Amniotic stem cell (primary cell): Measurements from ENCODE around the gene PLCB1.
"Not testable (repeated sequence)": the region's sequence is repeated elsewhere in the genome, so short reads cannot be mapped to it uniquely, and the experiment has no call there.

ENCODE experiments used
- DNase-seq: peaks from one replicate; lab custom pipeline; 2025; lab: John Stamatoyannopoulos, UW

PLCB1 gene

DNA sequence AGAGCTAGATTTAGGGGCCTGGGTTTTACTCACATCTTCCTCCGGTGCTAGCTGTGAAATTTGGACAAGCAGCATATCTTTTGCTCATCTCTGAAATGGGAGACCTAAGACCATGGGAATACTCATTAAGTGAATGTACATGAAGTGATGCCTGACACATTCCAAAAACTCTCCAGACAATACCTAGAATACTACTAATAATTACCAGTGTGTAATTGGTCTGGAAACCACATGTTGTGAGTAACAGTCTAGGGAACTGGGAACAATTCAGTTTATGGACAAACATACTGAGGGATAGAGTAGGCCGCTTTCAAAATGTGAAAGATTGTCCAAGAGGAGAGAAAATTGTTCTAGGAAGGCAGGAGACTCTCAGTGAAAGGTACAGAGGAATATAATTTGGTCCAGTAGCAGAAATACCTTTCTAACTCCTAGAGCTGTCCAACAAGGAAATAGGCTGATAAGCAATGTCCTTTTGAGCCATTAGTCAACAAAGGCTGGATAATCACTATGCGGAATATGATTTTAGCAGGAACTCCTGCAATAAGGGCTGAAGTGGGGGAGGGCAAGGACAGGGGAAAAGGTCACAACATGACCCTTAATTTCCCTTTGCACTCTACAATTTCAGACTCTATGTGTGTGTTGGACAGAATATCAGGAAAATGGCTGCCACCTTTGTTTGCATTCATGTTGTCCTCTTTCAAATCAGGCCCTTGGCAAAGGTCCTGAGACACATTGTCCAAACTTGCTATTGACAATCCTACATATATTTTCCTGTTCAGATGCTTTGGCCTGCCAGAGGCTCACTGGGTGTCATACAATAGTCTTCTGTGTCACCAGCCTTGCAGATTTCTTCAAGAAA is 315.4 kb downstream of the PLCB1 start:
- DNase-seq: no peak

DNA sequence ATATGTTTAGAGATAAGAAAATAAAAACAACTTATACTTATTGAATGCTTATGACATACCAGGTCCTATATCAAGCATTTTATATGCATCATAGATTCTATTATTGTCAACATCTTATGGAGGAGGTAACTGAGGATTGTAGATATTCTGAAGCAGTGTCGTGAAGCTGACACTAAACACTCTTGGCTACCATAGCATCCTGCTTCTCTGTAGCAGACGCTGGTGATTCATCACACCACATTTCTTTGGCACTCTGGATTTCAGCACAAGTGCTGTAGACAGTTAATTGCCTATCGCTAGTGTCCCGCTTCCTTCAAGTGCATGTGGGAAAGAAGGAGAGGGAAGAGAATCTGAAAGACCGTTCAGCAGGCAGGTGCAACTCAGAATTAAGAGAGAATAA is 317.1 kb downstream of the PLCB1 start:
- DNase-seq: no peak

DNA sequence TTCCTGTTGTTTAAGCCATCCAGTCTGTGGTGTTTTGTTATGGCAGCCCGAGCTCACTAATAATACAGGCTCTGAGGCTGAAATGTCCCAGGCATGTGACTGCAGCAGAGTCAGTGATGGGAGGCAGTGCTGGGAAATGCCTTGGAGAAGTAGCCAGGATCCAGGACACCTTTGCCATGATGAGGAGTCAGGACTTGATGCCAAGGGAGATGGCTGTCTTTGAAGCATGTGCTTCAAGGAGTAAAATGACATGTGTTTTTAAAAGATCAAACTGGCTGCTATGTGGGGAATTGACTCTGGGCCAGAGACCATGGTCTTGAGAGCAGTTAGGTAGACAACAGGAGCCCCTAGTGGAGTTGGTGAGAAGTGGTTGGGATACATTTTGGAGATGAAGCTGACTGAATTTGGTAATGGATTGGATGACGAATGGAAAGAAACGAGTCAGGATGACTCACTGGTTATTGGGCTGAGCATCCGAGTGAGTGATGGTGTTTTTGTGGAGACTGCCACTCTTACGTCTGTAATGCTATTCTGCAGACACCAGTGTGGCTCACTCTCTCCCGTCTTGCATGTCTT is 322.2 kb downstream of the PLCB1 start:
- peak; percentile 87 for DNase-seq

DNA sequence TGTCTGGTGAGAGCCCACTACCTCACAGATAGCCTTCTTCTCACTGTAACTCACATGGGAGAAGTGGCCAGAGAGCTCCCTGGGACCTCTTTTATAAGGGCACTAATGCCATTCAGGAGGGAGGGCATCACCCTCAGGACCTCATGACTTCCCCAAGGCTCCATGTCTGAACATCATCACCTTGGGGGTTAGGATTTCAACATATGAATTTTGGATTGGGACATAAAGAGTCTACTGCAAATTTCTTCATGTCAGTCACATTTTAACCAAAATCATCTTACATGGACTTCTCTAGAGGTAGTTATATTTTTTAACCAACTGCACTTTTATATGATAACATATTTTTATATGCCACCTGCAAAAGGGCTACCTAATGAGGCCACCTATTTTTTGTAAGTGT is 324.7 kb downstream of the PLCB1 start:
- no peak for DNase-seq

DNA sequence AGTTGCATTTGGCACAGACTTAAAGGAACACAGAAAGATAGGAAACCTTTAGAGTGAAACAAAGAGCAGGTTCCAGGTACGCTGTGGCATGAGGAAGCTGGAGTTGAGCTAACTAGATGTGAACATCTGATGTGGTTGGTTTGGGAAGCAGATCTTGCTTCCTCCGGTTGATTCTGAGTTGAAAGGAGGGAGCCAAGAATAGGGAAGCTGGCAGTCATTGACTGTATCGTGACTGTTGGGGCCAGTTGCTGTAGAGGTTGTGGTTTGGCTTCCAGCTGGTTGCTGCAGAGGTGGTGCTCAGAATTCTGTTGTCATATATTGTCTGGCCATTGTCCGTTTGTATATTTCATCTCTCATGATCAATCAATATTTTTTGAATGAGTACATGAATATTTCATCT is 325.9 kb downstream of the PLCB1 start:
- no peak for DNase-seq

DNA sequence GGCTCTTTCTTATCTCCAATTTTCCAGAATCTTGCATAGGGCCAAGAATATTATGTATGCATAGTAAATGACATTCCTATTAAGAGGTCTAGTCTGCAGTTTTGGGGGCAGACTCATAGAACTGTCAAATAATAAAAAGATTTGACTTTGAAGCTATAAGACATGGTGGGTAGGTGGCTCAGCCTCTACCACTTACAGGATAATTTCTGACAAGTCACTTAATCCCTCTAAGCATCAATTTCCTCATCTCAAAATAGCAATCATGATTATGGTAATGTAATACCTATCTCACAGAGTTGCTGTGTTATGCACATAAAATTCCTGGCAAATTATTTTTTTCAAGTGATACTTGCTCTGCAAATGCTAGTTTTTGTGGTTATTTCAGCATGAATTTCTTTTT is 329.1 kb downstream of the PLCB1 start:
- DNase-seq: no peak

DNA sequence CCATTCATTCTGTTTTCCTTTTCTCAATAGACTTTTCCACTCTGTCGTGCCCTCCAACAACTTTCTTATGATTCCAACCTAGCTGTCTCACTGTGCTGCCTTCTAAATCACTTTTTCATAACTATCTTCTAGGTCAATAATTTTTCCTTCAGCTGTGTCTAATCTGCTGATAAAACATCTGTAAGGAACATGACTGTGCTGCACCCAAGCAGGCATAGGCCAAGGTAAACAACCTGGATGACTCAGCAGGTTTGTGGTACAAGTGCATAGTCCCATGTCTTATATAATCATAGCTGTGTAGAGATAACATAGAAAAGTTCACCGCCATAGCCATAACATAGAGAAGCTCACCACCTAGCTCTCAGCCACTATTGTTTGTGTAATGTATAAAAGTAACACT is 332.3 kb downstream of the PLCB1 start:
- DNase-seq: no peak

DNA sequence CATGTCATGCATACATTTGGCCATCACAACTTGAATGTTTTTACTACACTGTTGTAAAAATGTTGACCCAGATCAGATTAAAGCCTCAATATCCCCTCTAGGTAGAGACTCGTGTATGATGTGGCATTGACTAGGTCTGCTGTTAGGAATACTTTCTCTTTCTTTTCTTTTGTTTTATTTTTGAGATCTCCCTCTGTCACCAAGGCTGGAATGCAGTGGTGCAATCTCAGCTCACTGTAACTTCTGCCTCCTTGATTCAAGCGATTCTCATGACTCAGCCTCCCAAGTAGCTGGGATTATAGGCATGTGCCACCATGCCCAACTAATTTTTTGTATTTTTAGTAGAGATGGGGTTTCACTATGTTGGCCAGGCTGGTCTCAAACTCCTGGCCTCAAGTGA is 334.7 kb downstream of the PLCB1 start:
- DNase-seq: not testable (repeated sequence)

DNA sequence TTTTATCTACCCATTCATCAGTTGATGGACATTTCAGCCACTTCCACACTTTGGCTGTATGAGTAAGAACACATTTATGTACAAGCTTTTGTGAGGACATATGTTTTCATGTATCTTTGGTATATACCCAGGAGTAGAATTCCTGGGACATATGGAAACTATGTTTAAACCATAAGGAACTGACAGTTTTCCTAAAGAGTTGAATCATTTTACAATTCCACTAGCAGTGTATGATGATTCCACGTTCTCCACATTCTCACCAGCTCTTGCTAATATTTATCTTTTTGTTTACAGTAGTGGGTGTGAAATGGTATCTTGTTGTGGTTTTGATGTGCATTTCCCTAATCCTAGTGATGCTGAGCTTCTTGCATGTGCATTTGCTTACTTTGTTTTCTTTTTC is 338.1 kb downstream of the PLCB1 start:
- no peak for DNase-seq

DNA sequence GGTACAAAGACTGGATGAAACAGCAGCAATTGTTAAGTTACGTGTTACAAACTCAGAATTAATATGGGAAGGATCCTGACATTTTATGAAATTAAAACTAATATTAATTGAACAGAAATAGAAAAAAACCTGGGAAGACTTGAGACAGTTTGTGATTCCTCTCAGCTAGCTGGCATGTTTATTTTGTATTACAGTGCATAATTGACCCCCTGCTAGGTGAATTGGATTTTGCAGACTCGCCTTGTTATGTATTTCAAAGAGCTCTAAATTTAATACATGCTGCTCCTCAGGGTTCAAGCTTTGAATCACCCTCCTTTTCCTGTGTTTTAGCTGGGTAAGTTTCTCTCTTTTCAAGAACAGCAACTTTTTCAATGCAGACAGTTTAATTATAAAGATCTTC is 339.4 kb downstream of the PLCB1 start:
- no peak for DNase-seq

DNA sequence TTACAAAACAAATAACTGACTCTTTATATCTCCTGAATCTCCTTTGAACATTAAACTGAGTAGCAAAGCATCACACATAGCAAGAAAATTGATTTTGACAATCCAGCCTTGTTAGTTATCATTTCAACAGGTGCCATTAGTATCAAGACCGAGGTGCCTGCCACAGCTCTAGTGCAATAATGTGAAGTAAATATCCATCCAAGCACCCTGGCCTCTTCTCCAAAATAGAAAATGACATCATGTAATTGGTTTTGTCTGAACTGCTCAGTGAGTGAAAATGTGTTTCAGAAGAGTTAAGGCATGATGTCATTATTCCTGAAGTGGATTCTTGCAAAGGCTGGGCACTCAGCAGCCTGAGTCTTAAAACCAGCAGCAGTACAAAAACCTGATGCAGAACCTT is 341.4 kb downstream of the PLCB1 start:
- no peak for DNase-seq

DNA sequence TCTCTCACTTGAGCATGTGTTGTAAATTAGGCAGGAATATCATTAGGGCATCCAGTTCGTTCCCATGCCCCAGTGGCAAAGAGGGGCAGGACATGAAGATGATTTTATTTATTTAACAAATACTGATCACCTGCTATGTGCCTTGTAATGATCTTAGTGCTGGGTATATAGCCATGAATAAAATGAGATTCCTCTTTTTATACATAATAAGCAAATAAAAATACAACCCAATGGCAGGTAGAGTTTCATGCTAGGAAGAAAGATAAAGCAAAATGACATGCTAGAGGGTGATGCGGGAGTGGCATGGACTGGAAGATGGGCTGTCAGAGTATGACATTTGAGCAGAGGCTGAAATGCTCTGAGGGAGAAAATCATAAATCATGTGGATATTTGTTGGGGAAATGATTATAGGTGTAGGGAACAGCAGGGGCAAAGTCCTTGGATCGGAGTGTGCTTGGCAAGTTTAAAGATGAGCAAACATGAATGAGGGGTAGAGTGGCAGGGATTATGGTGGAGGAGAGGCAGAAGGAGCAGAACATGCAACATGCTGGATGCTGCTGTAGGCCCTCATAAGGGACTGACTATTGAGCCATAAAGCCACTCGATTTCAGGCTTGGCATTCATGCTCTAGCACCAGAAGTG is 342.1 kb downstream of the PLCB1 start:
- no peak for DNase-seq

DNA sequence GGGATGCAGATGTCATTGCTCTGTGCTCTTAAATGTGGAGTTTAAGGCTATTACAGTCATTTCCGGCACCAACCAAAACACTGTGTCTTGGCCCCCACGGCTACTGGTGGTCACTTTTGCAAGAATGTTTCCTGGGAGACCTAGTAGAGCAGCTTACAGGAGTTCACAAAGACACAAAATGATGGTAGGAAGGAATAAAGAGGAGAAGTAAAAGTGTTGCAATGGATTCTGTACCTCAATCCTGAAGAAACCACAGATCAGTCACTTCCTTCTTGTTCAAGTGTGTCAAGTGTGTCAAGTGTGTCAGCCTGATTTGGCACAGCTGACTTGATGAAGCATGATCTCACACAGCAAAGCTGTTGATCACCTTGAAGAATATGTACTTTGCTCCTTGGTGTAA is 344.0 kb downstream of the PLCB1 start:
- DNase-seq: no peak

DNA sequence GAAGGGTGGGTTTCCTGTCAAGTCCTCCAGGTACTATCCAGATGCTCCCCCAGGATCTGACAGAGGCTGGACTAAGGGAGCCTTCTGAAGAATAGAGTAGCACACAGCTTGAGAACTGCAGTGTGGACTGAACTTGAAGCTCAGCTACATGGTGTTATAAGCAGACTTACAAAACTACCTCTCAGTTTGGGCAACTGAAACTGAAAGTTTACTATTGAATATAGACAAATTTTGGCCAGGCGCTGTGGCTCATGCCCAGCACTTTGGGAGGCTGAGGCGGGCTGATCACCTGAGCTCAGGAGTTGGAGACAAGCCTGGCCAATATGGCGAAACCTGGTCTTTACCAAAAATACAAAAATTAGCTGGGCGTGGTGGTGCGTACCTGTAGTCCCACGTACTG is 348.5 kb downstream of the PLCB1 start:
- DNase-seq: no peak

DNA sequence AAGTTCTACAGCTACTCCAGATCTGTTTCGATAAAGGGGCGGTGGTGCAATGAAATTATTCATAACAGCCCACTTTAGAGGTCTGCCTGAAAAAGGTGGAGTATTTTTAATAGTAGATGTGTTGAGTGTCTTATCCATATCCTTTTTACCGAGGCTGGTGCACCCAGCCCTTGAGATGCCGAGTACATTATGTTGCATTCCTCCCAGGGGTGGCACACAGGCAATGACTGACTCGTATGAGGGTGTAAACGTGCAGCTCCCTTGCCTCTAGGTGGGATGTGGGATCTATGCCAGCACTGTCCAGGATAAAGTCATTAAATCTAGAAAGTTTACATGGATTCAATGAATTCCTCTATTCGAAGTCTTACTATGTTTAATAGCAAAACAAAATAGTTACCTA is 355.6 kb downstream of the PLCB1 start:
- no peak for DNase-seq

DNA sequence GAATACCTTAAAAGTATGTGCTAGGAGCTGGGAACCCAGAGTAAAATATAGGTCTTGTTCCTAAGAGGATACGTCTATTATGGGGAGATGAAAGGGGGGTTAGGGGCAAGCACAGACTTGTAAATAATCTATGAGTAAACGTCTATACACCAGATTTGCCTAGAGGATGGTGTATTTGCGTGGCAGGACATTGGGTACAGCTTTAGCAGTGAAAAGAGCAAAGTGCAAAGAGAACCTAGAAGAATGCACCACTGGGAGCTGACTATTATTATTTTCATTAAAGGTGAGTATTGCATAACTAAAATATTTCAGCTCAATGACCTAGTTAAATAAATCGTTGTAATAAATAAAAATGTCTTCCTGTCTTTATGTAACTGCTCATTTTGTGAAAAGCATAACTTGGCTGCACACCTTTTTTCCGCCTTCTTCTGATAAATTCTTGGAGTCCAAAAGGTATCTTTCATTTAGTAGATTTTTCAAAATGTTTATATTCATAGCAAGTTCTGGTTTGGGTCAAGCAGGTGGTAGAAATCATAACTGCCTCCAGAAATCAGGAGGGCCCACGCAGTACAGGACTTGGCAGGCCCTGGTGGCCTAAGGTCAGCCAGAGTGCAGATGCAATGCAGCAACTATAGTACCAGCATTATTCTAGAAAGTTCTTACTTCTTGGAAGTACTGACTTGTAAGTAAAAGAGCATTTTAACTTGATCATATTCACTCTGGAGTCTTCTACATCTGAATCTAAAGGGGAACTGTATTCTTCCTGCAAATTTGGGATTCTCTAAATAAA is 357.2 kb downstream of the PLCB1 start:
- DNase-seq: no peak

DNA sequence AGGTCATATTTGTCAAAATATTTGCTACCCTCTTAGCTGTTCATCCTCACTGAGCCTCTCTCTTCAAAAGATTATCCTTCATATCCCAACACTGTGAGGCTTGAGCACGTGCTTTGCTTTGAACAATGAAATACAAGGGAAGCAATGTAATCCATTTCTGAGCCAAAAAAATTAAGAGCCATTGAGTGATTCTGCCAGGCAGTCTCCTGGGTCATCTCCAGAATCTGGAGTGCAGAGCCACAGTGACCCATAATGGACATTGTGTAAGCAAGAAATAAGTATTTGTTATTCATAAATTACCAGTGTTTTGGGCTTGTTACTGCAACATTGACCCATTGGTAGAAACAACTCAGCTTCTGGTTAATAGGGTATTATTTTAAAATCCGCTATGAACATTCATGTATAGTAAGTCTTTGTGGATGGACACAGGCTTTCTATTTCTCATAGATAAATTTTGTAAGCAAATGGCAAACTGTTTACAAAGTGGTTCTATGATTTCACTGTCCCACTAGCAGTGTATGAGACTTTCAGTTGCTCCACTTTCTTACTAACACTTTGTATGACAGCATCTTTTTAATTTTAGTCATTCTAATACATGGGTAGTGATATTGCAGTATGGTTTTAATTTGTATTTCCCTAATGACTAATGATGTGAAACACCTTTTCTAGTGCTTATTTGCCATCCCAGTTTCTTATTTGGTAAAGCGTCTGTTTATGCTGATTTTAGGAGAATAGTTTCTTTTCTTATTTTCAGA is 358.2 kb downstream of the PLCB1 start:
- DNase-seq: no peak

DNA sequence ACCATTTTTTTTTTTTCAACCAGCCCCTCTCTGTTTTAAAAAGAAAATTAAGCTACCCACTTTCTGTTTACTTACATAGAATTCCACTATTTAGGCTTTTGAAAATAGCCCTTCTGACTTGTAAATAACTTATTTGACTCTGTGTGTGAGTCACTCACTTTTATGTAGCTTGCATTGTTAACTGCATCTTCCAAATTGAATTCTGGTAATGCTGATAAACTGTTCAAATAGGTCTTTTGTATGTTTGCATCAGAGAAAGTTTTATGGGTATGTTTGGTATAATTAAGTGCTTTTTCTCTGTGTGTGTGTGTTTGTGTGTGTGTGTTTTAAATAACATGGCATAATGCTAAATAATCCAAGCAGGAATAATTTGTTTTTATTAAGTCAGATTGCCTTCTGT is 360.1 kb downstream of the PLCB1 start:
- DNase-seq: no peak

DNA sequence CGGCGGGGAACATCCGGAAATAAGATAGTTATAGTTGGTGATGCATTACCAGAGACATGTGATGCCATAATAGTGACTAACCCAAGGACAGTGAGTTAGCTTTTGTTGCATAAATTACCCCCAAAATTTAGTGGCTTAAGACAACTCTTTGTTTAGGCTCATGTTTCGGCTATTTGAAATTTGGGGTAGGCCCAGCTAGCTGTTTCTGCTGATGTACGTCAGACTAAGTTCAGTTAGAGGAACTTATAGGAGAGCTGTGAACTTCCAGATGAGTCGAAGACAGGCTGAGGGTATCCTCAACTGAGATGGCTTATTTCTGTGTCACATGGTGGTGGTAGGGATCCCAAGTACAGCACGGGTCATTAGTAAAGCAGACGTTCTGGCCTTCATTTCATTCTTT is 366.5 kb downstream of the PLCB1 start:
- DNase-seq: no peak

DNA sequence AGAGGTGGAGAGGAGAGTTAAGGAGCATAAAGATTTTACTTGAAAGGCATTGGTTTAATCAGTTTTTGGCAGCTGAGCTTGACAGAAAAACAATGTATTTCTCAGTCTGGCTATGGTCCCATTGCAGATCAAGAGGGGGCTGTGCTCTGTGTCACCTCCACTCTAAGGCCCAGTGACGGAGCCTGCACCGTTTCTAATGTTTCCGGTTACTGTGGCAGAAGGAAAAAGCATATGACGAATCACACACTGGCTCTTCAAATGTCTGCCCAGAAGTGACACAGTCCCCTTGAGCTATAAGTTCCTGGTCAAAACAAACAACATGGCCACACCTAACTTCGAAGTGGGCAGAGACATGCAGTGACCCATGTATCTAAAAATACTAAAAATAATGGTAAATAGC is 372.0 kb downstream of the PLCB1 start:
- DNase-seq: no peak

DNA sequence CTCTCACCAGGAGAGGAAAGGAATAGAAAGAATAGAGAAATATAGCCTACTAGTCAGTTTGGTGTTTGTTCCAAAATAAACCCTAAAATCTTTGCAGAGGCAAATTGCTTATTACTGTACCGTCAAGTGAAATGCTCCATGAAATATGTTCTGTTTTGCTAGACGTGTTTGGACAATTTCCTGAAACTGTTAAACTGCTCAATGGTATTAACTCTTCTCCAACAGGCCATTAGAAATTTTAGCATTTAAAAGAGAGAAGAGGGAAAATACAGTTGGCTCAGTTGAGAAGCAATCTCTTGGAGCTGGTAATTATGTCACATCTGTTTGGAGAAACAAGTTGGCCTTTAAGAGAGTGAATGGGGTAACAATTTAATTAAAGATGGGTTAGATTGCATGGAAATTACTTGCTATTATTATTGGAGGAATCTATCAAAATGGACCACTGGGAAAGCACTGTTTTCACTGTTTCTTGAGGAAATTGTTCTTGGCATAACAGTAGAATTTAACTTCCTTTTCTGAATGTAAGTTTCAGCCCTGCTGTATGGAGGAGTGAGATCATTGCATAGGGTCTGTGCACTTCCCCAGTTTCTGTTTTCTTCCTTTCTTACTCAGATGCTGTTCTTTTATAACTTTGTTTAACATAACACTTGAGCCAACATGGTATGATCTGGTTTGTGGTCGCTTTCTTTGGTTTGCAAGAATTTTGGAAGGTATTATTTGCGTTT is 373.6 kb downstream of the PLCB1 start:
- no peak for DNase-seq
